Astrocyte (in vitro differentiated cells and primary cell): ENCODE measurements around the gene KCNQ1OT1. TPM values are rescaled to one million over a fixed set of nuclear protein-coding genes. Genes with fewer than 3 reads are reported as not detected.

Experiments
- DNase-seq: peaks from one replicate; pipeline ENCODE4 v3.0.0-alpha.2; 2010; ENCODE audit warnings: low read depth
- FAIRE-seq: peaks from 2 replicates; lab custom pipeline; 2011; peaks lifted over from hg19 to GRCh38; lab: Jason Lieb, UNC
- H2AFZ ChIP-seq: 2 replicates; pipeline ENCODE4 v1.6.0; 2012; ENCODE audit warnings: low read depth, low read length, inconsistent platforms
- H3K27ac ChIP-seq: 2 replicates; pipeline ENCODE4 v1.5.1; 2011; ENCODE audit warnings: low read depth, low read length, inconsistent platforms
- H3K27me3 ChIP-seq: 2 replicates; pipeline ENCODE4 v1.6.0; 2011; ENCODE audit warnings: low read length, inconsistent platforms; ENCODE audit not compliant: insufficient read depth
- H3K36me3 ChIP-seq: 2 replicates; pipeline ENCODE4 v1.5.1; 2011; ENCODE audit warnings: low read length, inconsistent platforms; ENCODE audit not compliant: insufficient read depth
- H3K4me1 ChIP-seq: 2 replicates; pipeline ENCODE4 v1.5.1; 2011; ENCODE audit warnings: low read length, inconsistent platforms; ENCODE audit not compliant: insufficient read depth
- H3K4me2 ChIP-seq: 2 replicates; pipeline ENCODE4 v1.6.0; 2012; ENCODE audit warnings: low read length, inconsistent platforms
- H3K4me3 ChIP-seq: 2 replicates; pipeline ENCODE4 v1.5.1; 2011; ENCODE audit warnings: low read depth, mild to moderate bottlenecking, low read length, inconsistent platforms; ENCODE audit not compliant: insufficient read depth
- H3K79me2 ChIP-seq: 2 replicates; pipeline ENCODE4 v1.6.0; 2012; ENCODE audit warnings: mild to moderate bottlenecking, low read length, inconsistent platforms; ENCODE audit not compliant: insufficient read depth
- H3K9ac ChIP-seq: 2 replicates; pipeline ENCODE4 v1.6.0; 2012; ENCODE audit warnings: mild to moderate bottlenecking, low read length, inconsistent platforms
- H3K9me3 ChIP-seq: 2 replicates; pipeline ENCODE4 v1.5.1; 2012; ENCODE audit warnings: low read depth, mild to moderate bottlenecking, low read length, inconsistent platforms; ENCODE audit not compliant: insufficient read depth
- H4K20me1 ChIP-seq: 2 replicates; pipeline ENCODE4 v1.6.0; 2012; ENCODE audit warnings: low read length, inconsistent platforms; ENCODE audit not compliant: insufficient read depth
- H3K27ac Mint-ChIP-seq: one replicate; pipeline ENCODE4 v1.8.0; 2021; ENCODE audit warnings: mild to moderate bottlenecking, mixed read lengths; ENCODE audit not compliant: unreplicated experiment
- H3K27me3 Mint-ChIP-seq: one replicate; pipeline ENCODE4 v1.8.0; 2021; ENCODE audit warnings: low read depth, mixed read lengths; ENCODE audit not compliant: unreplicated experiment
- H3K36me3 Mint-ChIP-seq: one replicate; pipeline ENCODE4 v1.8.0; 2021; ENCODE audit warnings: low read depth, mixed read lengths; ENCODE audit not compliant: unreplicated experiment
- H3K4me1 Mint-ChIP-seq: one replicate; pipeline ENCODE4 v1.8.0; 2021; ENCODE audit warnings: low read depth, mixed read lengths; ENCODE audit not compliant: unreplicated experiment
- H3K4me3 Mint-ChIP-seq: one replicate; pipeline ENCODE4 v1.8.0; 2021; ENCODE audit warnings: mild to moderate bottlenecking, moderate library complexity, mixed read lengths; ENCODE audit not compliant: unreplicated experiment
- H3K9me3 Mint-ChIP-seq: one replicate; pipeline ENCODE4 v1.8.0; 2021; ENCODE audit warnings: mild to moderate bottlenecking, mixed read lengths; ENCODE audit not compliant: unreplicated experiment
- EZH2 ChIP-seq: IDR thresholded peaks from 2 replicates; pipeline ENCODE4 v1.6.1; 2012; ENCODE audit warnings: mild to moderate bottlenecking, low read length, inconsistent platforms; ENCODE audit not compliant: insufficient read depth
- total RNA-seq: library from RNA; stranded (reverse); gene quantifications from 2 replicates; pipeline ENCODE4 v1.2.1, GENCODE V29; 2021
- TF ChIP-seq, protein P1 (sequence below): IDR thresholded peaks from 2 replicates; pipeline ENCODE4 v1.5.1; 2011; ENCODE audit warnings: low read depth, mild to moderate bottlenecking, inconsistent platforms, low read length, moderate library complexity; ENCODE audit not compliant: insufficient read depth

KCNQ1OT1 gene
- total RNA-seq, 1 donor from 2014 or later = 2.5 TPM

- H3K4me1 ChIP-seq = no peaks in the 10 kb centered on the region
- H3K4me3 ChIP-seq = no peak overlapping the region
- Mint-ChIP-seq H3K27ac (no peak overlapping the region), H3K27me3 (peaks cover 6% of the 10 kb centered on the region), H3K4me1 (no peaks in the 10 kb centered on the region), H3K4me3 (no peak overlapping the region), H3K9me3 (peaks cover 65% of the 10 kb centered on the region), H3K36me3 (no peaks in the 10 kb centered on the region)
- no peaks in the 10 kb centered on the region for H3K27me3 ChIP-seq
- FAIRE-seq (no peak), DNase-seq (no peak)
- no peaks in the 10 kb centered on the region for H3K36me3 ChIP-seq
- no peaks in the 10 kb centered on the region for H4K20me1 ChIP-seq
- no peak overlapping the region for H3K9ac ChIP-seq
- H3K9me3 ChIP-seq = peaks cover 6% of the 10 kb centered on the region
- no peaks in the 10 kb centered on the region for H3K79me2 ChIP-seq
- no peak overlapping the region for H3K27ac ChIP-seq
- H2AFZ ChIP-seq = no peak overlapping the region
- TF ChIP-seq EZH2 = no peak
- TF ChIP-seq, protein P1, sequence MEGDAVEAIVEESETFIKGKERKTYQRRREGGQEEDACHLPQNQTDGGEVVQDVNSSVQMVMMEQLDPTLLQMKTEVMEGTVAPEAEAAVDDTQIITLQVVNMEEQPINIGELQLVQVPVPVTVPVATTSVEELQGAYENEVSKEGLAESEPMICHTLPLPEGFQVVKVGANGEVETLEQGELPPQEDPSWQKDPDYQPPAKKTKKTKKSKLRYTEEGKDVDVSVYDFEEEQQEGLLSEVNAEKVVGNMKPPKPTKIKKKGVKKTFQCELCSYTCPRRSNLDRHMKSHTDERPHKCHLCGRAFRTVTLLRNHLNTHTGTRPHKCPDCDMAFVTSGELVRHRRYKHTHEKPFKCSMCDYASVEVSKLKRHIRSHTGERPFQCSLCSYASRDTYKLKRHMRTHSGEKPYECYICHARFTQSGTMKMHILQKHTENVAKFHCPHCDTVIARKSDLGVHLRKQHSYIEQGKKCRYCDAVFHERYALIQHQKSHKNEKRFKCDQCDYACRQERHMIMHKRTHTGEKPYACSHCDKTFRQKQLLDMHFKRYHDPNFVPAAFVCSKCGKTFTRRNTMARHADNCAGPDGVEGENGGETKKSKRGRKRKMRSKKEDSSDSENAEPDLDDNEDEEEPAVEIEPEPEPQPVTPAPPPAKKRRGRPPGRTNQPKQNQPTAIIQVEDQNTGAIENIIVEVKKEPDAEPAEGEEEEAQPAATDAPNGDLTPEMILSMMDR = no peak
- no peak overlapping the region for H3K4me2 ChIP-seq
Observed at GRCh38 chr11:2631161-2631560, 68.6 kb downstream of the KCNQ1OT1 start.

DNA sequence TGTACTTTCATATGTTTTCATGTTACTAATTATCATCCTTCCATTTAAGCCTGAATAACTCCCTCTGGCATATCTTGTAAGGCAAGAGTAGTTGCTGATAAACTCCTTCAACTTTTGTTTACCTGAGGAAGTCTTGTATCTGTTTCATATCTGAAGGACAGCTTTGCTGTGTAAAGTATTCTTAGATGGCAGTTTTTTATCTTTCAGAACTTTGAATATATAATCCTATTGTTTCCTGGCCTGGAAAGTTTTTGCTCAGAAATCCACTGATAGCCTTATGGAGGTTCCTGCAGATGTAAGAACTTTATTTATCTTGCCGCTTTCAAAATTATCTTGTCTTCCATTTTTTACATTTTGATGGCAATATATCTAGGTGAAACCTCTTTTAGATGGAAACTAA, 69.1 kb downstream of the KCNQ1OT1 start:
- Mint-ChIP-seq H3K9me3 (peaks cover 61% of the 10 kb centered on the region), H3K27ac (no peak overlapping the region), H3K27me3 (peaks cover 6% of the 10 kb centered on the region), H3K4me3 (no peak overlapping the region), H3K4me1 (no peaks in the 10 kb centered on the region), H3K36me3 (no peaks in the 10 kb centered on the region)
- Histone ChIP-seq H3K9me3 (peaks cover 6% of the 10 kb centered on the region), H4K20me1 (no peaks in the 10 kb centered on the region), H2AFZ (no peak overlapping the region), H3K9ac (no peak overlapping the region), H3K27me3 (no peaks in the 10 kb centered on the region), H3K36me3 (no peaks in the 10 kb centered on the region), H3K79me2 (no peaks in the 10 kb centered on the region), H3K4me1 (no peaks in the 10 kb centered on the region), H3K27ac (no peak overlapping the region), H3K4me3 (no peak overlapping the region), H3K4me2 (no peak overlapping the region)
- FAIRE-seq (no peak), DNase-seq (no peak)
- no peak for TF ChIP-seq EZH2
- TF ChIP-seq, protein P1 = no peak

DNA sequence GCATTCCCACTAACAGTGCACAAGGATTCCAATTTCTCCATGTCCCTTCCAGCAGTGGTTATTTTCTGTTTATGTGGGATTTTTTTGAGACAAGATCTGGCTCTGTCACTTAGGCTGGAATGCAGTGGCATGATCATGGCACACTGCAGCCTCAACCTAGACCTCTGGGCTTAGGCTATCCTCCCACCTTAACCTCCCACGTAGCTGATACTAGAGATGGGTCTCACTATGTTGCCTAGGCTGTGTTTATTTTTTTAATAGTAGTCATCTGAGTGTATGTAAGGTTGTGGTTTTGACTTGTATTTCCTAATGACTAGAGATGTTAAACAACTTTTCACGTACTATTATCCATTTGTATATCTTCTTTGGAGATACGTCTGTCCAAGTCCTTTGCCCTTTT, 74.6 kb downstream of the KCNQ1OT1 start:
- H3K36me3 Mint-ChIP-seq = no peaks in the 10 kb centered on the region
- H3K4me3 Mint-ChIP-seq = no peak overlapping the region
- Histone ChIP-seq H3K36me3 (no peaks in the 10 kb centered on the region), H3K4me1 (no peaks in the 10 kb centered on the region), H3K27ac (no peak overlapping the region), H3K4me2 (no peak overlapping the region), H3K27me3 (peaks cover 2% of the 10 kb centered on the region), H4K20me1 (no peaks in the 10 kb centered on the region), H3K4me3 (no peak overlapping the region), H3K9me3 (no peaks in the 10 kb centered on the region), H3K9ac (no peak overlapping the region), H2AFZ (no peak overlapping the region), H3K79me2 (no peaks in the 10 kb centered on the region)
- TF ChIP-seq EZH2 = no peak
- TF ChIP-seq, protein P1 = no peak
- no peak overlapping the region for H3K27ac Mint-ChIP-seq
- no peak for FAIRE-seq
- peaks cover 19% of the 10 kb centered on the region for H3K27me3 Mint-ChIP-seq
- no peaks in the 10 kb centered on the region for H3K4me1 Mint-ChIP-seq
- peaks cover 30% of the 10 kb centered on the region for H3K9me3 Mint-ChIP-seq
- DNase-seq = no peak
